Testis (tissue), 3 donors: ENCODE data around the gene IL18R1. TPM values are rescaled to one million over a fixed set of nuclear protein-coding genes. Genes with fewer than 3 reads are reported as not detected.

Experiments
- DNase-seq: peaks from one replicate; pipeline ENCODE4 v3.0.0-alpha.2; 2019
- H3K27ac ChIP-seq, 2 donors: fragments of 200-600 bp; sonication (generic); one replicate each; pipeline ENCODE4 v1.5.1; 2019
- H3K27me3 ChIP-seq: fragments of 200-600 bp; sonication (generic); one replicate; pipeline ENCODE4 v1.5.1; 2019
- H3K36me3 ChIP-seq: fragments of 200-600 bp; sonication (generic); one replicate; pipeline ENCODE4 v1.5.1; 2017; ENCODE audit warnings: low read depth; ENCODE audit errors: missing control alignments
- H3K4me1 ChIP-seq: fragments of 200-600 bp; sonication (generic); one replicate; pipeline ENCODE4 v1.5.1; 2019
- H3K4me3 ChIP-seq, 2 donors: fragments of 200-600 bp; sonication (generic); one replicate each; pipeline ENCODE4 v1.5.1; 2017 to 2019
- H3K9me3 ChIP-seq: fragments of 200-600 bp; sonication (generic); one replicate; pipeline ENCODE4 v1.5.1; 2017
- POLR2A ChIP-seq: fragments of 450-650 bp; IDR thresholded peaks from one replicate; pipeline ENCODE4 v1.6.1; 2017; ENCODE audit warnings: antibody characterized with exemption, mild to moderate bottlenecking, moderate library complexity
- WGBS, 2 donors: methylation state at CpG; one replicate each; pipeline ENCODE4 v1.1.5; 2018; 5-methylcytosine and 5-hydroxymethylcytosine counted together
- intact Hi-C: fragments of 100-400 bp; cut with DNase I; formaldehyde crosslinking; loops from one replicate; pipeline ENCODE4 v1.15.1; 2023; ENCODE audit warnings: low total_unique reads
- polyA plus RNA-seq: library from polyadenylated mRNA; stranded (reverse); fragments of 350-450 nt; fragmentation: Illumina TruSeq; extraction: RNeasy Lipid Tissue Mini Kit (QIAGEN cat#74804); gene quantifications from one replicate; pipeline ENCODE4 v1.2.3, GENCODE V29; 2014; ENCODE audit warnings: low read depth, low replicate concordance; ENCODE audit not compliant: insufficient read depth
- total RNA-seq, 2 donors: library from RNA; depleted of rRNA; stranded (reverse); fragments of >200 nt; gene quantifications; one replicate each; pipeline ENCODE4 v1.2.3, GENCODE V29; 2016
- TF ChIP-seq, protein P1 (sequence below), 3 experiments: fragments of 450-650 bp in 2 of 3; fragments of 200-600 bp in 1 of 3; sonication (generic) in 1 of 3; IDR thresholded peaks; one replicate each; pipeline ENCODE4 v1.5.1; 2016 to 2019; ENCODE audit warnings: antibody characterized with exemption in 3 of 3, mild to moderate bottlenecking in 2 of 3, moderate library complexity in 1 of 3

IL18R1 gene
- total and polyA plus RNA-seq, 3 donors from 2014 or later = 1.0 to 2.9 (median 1.1) TPM

DNA sequence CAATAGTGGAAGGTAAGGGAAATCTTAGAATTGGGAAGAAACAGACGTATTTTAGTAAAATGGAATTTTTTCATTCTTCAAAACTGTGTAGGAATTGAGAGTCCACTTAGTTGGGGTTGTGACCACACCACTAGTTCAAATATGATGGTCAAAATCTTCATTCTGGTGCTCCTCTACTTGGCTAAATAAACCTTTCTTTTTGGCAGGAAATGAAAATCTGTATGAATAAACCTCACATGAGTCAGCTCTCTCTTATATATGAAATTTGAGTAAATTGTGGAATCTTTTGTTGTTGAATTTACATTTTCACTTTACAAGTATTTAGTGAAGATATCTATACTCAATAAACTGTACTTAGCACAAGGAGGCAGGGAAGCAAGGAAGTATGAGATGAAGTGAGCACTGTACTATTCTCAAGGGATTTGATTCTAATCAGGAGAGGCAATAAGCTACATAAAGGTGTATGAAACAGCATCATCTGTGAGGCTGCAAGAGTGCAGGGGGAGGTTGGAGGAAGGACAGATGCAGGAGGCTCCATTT lies 20.5 kb downstream of the IL18R1 start:
- intact Hi-C loops = no loop called here
- no peak for TF ChIP-seq POLR2A
- TF ChIP-seq, protein P1, sequence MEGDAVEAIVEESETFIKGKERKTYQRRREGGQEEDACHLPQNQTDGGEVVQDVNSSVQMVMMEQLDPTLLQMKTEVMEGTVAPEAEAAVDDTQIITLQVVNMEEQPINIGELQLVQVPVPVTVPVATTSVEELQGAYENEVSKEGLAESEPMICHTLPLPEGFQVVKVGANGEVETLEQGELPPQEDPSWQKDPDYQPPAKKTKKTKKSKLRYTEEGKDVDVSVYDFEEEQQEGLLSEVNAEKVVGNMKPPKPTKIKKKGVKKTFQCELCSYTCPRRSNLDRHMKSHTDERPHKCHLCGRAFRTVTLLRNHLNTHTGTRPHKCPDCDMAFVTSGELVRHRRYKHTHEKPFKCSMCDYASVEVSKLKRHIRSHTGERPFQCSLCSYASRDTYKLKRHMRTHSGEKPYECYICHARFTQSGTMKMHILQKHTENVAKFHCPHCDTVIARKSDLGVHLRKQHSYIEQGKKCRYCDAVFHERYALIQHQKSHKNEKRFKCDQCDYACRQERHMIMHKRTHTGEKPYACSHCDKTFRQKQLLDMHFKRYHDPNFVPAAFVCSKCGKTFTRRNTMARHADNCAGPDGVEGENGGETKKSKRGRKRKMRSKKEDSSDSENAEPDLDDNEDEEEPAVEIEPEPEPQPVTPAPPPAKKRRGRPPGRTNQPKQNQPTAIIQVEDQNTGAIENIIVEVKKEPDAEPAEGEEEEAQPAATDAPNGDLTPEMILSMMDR (IDR thresholded peaks at IDR 0.05) = no peak
- WGBS, 2 donors = 81 to 88% methylated on average over 1 of the region's 1 CpG

DNA sequence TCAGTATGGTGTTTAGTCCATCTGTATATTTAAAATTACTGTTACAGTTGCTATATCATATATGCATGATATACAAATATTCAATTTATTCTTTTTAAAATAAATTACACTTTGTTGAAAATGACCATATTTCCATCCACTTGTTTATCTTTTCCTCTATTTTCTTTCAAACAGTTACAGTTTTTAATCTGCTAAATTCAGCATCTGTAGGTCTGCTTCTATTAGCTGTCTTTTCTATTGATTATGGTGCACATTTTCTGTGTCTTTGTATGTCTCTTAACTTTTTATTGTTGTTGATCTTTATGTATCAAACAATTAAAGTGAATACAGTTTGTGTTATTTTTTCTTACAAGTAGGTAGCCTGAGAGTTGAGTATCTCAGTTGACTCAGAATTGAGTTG lies 28.1 kb downstream of the IL18R1 start:
- Histone ChIP-seq H3K9me3 (no peaks in the 10 kb centered on the region), H3K27ac (no peak overlapping the region), H3K4me1 (no peaks in the 10 kb centered on the region), H3K27me3 (no peaks in the 10 kb centered on the region), H3K4me3 (no peak overlapping the region), H3K36me3 (no peaks in the 10 kb centered on the region)
- DNase-seq = no peak
- intact Hi-C loops = no loop called here
- TF ChIP-seq POLR2A = no peak

More for the DNA sequence above, 20.5 kb downstream of the IL18R1 start:
- Histone ChIP-seq H3K4me1 (no peaks in the 10 kb centered on the region), H3K27me3 (no peaks in the 10 kb centered on the region), H3K4me3 (no peak overlapping the region), H3K27ac (no peak overlapping the region), H3K9me3 (no peaks in the 10 kb centered on the region), H3K36me3 (no peaks in the 10 kb centered on the region)
- DNase-seq = no peak

DNA sequence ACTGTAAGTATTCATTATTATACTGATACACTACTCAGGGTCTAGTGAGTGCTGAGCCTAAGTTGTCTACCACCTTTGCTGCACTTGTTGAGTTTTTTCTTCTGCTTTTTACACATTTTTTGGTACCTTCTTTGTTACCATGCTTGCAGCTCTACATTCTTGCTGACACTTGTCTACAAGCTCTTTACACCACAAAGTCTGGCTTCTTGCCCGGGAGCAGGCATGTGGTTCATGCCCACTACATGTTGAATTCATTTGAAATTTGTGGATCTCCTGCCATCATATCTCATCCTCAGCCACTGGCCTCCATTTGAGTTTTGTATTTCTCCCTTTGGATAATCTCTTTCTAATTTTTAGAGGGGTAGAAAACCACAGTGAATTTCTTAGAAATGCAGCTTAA lies 29.9 kb downstream of the IL18R1 start:
- no peaks in the 10 kb centered on the region for H3K36me3 ChIP-seq
- no peak for TF ChIP-seq POLR2A
- TF ChIP-seq, protein P1 (IDR thresholded peaks at IDR 0.05) = no peak
- intact Hi-C loops = no loop called here
- H3K4me1 ChIP-seq = no peaks in the 10 kb centered on the region
- 83 to 84% methylated on average over 1 of the region's 1 CpG for WGBS, 2 donors
- no peak overlapping the region for H3K4me3 ChIP-seq
- no peaks in the 10 kb centered on the region for H3K27me3 ChIP-seq
- DNase-seq = no peak
- H3K9me3 ChIP-seq = no peaks in the 10 kb centered on the region
- no peak overlapping the region for H3K27ac ChIP-seq

DNA sequence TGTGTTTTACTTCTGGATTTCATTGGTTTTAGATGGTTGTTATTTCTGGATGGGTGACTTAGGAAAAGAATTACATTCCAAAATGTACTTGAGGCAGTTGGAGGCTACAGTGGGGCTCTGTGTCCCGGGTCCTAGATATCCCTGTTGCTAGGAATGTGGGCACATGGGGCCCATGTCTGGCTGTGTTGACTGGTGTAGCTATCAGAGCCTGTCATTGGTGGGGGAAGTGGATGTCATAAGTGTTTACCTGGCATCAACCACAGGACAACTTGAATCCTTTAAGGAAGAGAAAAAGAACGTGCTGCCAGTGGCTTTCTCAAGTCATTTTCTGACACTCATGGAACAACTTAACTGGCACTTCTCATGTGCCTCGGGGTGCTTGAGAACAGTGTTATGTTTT lies 30.4 kb downstream of the IL18R1 start:
- H3K4me3 ChIP-seq = no peak overlapping the region
- no peak overlapping the region for H3K27ac ChIP-seq
- H3K36me3 ChIP-seq = no peaks in the 10 kb centered on the region
- H3K9me3 ChIP-seq = no peaks in the 10 kb centered on the region
- no peaks in the 10 kb centered on the region for H3K4me1 ChIP-seq
- 89 to 91% methylated on average over 3 of the region's 3 CpGs for WGBS, 2 donors
- intact Hi-C loops = no loop called here
- no peak for DNase-seq
- H3K27me3 ChIP-seq = no peaks in the 10 kb centered on the region
- TF ChIP-seq POLR2A = no peak
- TF ChIP-seq, protein P1 (IDR thresholded peaks at IDR 0.05) = no peak

DNA sequence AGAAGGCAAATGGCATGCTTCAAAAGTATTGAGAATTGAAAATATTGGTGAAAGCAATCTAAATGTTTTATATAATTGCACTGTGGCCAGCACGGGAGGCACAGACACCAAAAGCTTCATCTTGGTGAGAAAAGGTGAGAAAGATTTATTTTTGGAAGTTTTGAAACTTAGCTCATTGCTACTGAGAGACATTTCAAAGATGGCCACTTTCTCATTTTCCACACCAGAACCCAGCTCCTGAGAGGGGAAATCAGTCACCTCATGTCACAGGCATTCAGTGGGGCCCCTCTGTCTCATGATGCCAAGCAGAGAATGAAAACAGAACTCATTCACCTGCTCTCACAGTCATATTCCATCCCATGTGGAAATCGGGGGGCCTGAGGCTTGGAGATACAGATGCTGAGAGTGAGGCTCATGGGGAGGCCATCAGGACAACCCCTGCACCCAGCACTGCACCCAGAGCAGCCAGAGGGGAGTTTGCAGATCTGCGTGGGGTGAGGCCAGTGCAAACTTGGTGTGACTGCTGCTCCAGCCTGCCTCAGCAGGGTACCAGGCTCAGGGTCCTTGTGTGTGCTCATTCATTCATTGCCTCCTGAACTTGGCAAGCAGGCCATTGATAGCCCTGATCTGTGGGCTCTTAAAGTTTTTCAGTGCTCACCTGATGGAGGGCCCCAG lies 31.4 kb downstream of the IL18R1 start:
- DNase-seq = no peak
- WGBS, 2 donors = 84 to 85% methylated on average over 2 to 3 of the region's 3 CpGs
- TF ChIP-seq POLR2A = no peak
- TF ChIP-seq, protein P1 (IDR thresholded peaks at IDR 0.05) = no peak
- Histone ChIP-seq H3K36me3 (no peaks in the 10 kb centered on the region), H3K4me3 (no peak overlapping the region), H3K9me3 (no peaks in the 10 kb centered on the region), H3K27me3 (no peaks in the 10 kb centered on the region), H3K27ac (no peak overlapping the region), H3K4me1 (no peaks in the 10 kb centered on the region)
- intact Hi-C loops = no loop called here
